SK-N-SH (cell line): ENCODE data around the gene HABP4. TPM values are rescaled to one million over a fixed set of nuclear protein-coding genes. Genes with fewer than 3 reads are reported as not detected.

ENCODE experiments used
- CTCF ChIA-PET: fragments of 300-600, 350-600 bp; formaldehyde crosslinking; extraction: SDS; loops from one replicate; lab custom pipeline; 2021; lab: Yijun Ruan, JAX
- POLR2A ChIA-PET: fragments of 350-600 bp; sonication (Branson Sonifier 250); formaldehyde crosslinking; extraction: SDS; loops from one replicate; lab custom pipeline; 2020; ENCODE audit warnings: antibody characterized with exemption, inconsistent platforms; lab: Yijun Ruan, JAX
- DNase-seq: peaks from one replicate; pipeline ENCODE4 v3.0.0; 2012
- H2AFZ ChIP-seq: fragments of 200-600 bp; sonication (generic); 2 replicates; pipeline ENCODE4 v1.8.1; 2016; ENCODE audit warnings: antibody characterized with exemption, mild to moderate bottlenecking, low read depth
- H3F3A ChIP-seq: fragments of 200-600 bp; sonication (generic); replicated peaks from 2 replicates; pipeline ENCODE3; 2016; ENCODE audit warnings: antibody characterized with exemption, mild to moderate bottlenecking; ENCODE audit not compliant: insufficient read depth
- H3K27ac ChIP-seq, 2 experiments: fragments of 200-500 bp in 1 of 2; fragments of 200-600 bp in 1 of 2; sonication (Bioruptor generic) in 1 of 2; sonication (generic), shearing (Covaris generic) in 1 of 2; 2 replicates each; pipeline versions ENCODE4 v1.5.1 to v1.6.1; 2014 to 2016; ENCODE audit warnings: low read depth in 2 of 2, inconsistent platforms in 1 of 2, low read length in 1 of 2, mild to moderate bottlenecking in 1 of 2, mixed read lengths in 1 of 2
- H3K27me3 ChIP-seq: fragments of 200-600 bp; sonication (generic), shearing (Covaris generic); 2 replicates; pipeline ENCODE4 v1.6.1; 2016; ENCODE audit warnings: mixed run types; ENCODE audit not compliant: insufficient read depth
- H3K36me3 ChIP-seq, 2 experiments: fragments of 200-500 bp in 1 of 2; fragments of 200-600 bp in 1 of 2; sonication (Bioruptor generic) in 1 of 2; sonication (generic) in 1 of 2; replicated peaks in 1 of 2; 2 replicates each; pipeline versions ENCODE3 to v1.5.1; 2014 to 2016; ENCODE audit warnings: low read length in 1 of 2, mild to moderate bottlenecking in 1 of 2; ENCODE audit not compliant: insufficient read depth in 2 of 2, control insufficient read depth in 1 of 2
- H3K4me1 ChIP-seq, 2 experiments: fragments of 200-500 bp in 1 of 2; fragments of 200-600 bp in 1 of 2; sonication (Bioruptor generic) in 1 of 2; sonication (generic), shearing (Covaris generic) in 1 of 2; 2 replicates each; pipeline versions ENCODE4 v1.5.1 to v1.6.1; 2014 to 2016; ENCODE audit warnings: low read depth in 1 of 2, low read length in 1 of 2, mixed run types in 1 of 2; ENCODE audit not compliant: insufficient read depth in 2 of 2, control insufficient read depth in 1 of 2
- H3K4me2 ChIP-seq: fragments of 200-600 bp; sonication (generic), shearing (Covaris generic); 2 replicates; pipeline ENCODE4 v1.6.1; 2017; ENCODE audit warnings: mixed run types
- H3K4me3 ChIP-seq, 2 experiments: fragments of 200-500 bp in 1 of 2; fragments of 200-600 bp in 1 of 2; sonication (Bioruptor generic) in 1 of 2; sonication (generic), shearing (Covaris generic) in 1 of 2; 2 replicates each; pipeline versions ENCODE4 v1.5.1 to v1.8.1; 2014 to 2016; ENCODE audit warnings: low read depth in 2 of 2, inconsistent platforms in 1 of 2, low read length in 1 of 2, mild to moderate bottlenecking in 1 of 2, mixed read lengths in 1 of 2, moderate library complexity in 1 of 2
- H3K79me2 ChIP-seq: fragments of 200-600 bp; sonication (generic); 2 replicates; pipeline ENCODE4 v1.8.1; 2017; ENCODE audit warnings: mild to moderate bottlenecking; ENCODE audit not compliant: insufficient read depth
- H3K9ac ChIP-seq: fragments of 200-600 bp; sonication (generic); 2 replicates; pipeline ENCODE4 v1.6.1; 2017; ENCODE audit warnings: mixed run types
- H3K9me2 ChIP-seq: fragments of 200-600 bp; sonication (generic); 2 replicates; pipeline ENCODE4 v1.6.1; 2017; ENCODE audit warnings: mixed run types
- H3K9me3 ChIP-seq: fragments of 200-600 bp; sonication (generic); 2 replicates; pipeline ENCODE4 v1.6.1; 2017; ENCODE audit warnings: mixed run types, mild to moderate bottlenecking, moderate library complexity
- H4K20me1 ChIP-seq: fragments of 200-600 bp; sonication (generic); 2 replicates; pipeline ENCODE4 v1.6.1; 2017; ENCODE audit warnings: mild to moderate bottlenecking, mixed run types; ENCODE audit not compliant: insufficient read depth
- CHD2 ChIP-seq: fragments of 150-350 bp; IDR thresholded peaks from 2 replicates; pipeline ENCODE4 v1.6.1; 2018; ENCODE audit warnings: low read length; ENCODE audit not compliant: partially characterized antibody
- CTCF ChIP-seq: fragments of 200-600 bp; sonication (generic); IDR thresholded peaks from 2 replicates; pipeline ENCODE4 v1.6.1; 2017; ENCODE audit warnings: antibody characterized with exemption, mild to moderate bottlenecking, moderate library complexity
- GABPA ChIP-seq: IDR thresholded peaks from 2 replicates; pipeline ENCODE4 v1.4.0; 2012; ENCODE audit warnings: low read depth, mild to moderate bottlenecking
- IRF3 ChIP-seq: fragments of 150-350 bp; IDR thresholded peaks from 2 replicates; pipeline ENCODE4 v1.6.1; 2016; ENCODE audit warnings: mild to moderate bottlenecking, low read depth, low read length
- JUND ChIP-seq: IDR thresholded peaks from 2 replicates; pipeline ENCODE4 v1.4.0; 2012
- MAX ChIP-seq: IDR thresholded peaks from 2 replicates; pipeline ENCODE4 v1.4.0; 2012; ENCODE audit warnings: low read depth
- MEF2A ChIP-seq: IDR thresholded peaks from 2 replicates; pipeline ENCODE4 v1.4.0; 2012; ENCODE audit warnings: low read depth, borderline replicate concordance
- MXI1 ChIP-seq: IDR thresholded peaks from 2 replicates; pipeline ENCODE4 v1.6.1; 2012; ENCODE audit warnings: mild to moderate bottlenecking, low read depth, low read length, improper control_type of control experiment
- NRF1 ChIP-seq: IDR thresholded peaks from 2 replicates; pipeline ENCODE4 v1.6.1; 2012; ENCODE audit warnings: low read depth, mild to moderate bottlenecking, low read length
- PBX3 ChIP-seq: IDR thresholded peaks from 2 replicates; pipeline ENCODE4; 2012
- POLR2AphosphoS5 ChIP-seq: IDR thresholded peaks from 2 replicates; pipeline ENCODE4 v1.6.1; 2012; ENCODE audit warnings: low read depth, low read length
- RCOR1 ChIP-seq: fragments of 150-350 bp; IDR thresholded peaks from 2 replicates; pipeline ENCODE4 v1.6.1; 2017; ENCODE audit warnings: antibody characterized with exemption, low read length
- SMC3 ChIP-seq: IDR thresholded peaks from 2 replicates; pipeline ENCODE4 v1.6.1; 2012; ENCODE audit warnings: low read depth, low read length, improper control_type of control experiment
- TEAD4 ChIP-seq: IDR thresholded peaks from 2 replicates; pipeline ENCODE4 v1.4.0; 2012; ENCODE audit warnings: mild to moderate bottlenecking, borderline replicate concordance; ENCODE audit not compliant: insufficient read depth
- USF1 ChIP-seq: IDR thresholded peaks from 2 replicates; pipeline ENCODE4 v1.4.0; 2012; ENCODE audit warnings: low read depth, borderline replicate concordance
- USF2 ChIP-seq: fragments of 150-350 bp; IDR thresholded peaks from 2 replicates; pipeline ENCODE4 v1.6.1; 2017; ENCODE audit warnings: antibody characterized with exemption, low read length, low read depth, borderline replicate concordance
- ZBTB33 ChIP-seq: IDR thresholded peaks from 2 replicates; pipeline ENCODE4 v1.4.0; 2012; ENCODE audit warnings: low read depth, borderline replicate concordance
- WGBS: methylation state at CpG from one replicate; pipeline ENCODE4 v1.1.6; 2017; ENCODE audit warnings: low lambda C conversion rate; 5-methylcytosine and 5-hydroxymethylcytosine counted together
- polyA plus RNA-seq, 3 experiments: library from polyadenylated mRNA; depleted of rRNA; stranded (reverse); fragments of >200 nt; gene quantifications; 2 replicates each; pipeline ENCODE4 v1.2.3, GENCODE V29; 2012

The HABP4 gene
- polyA plus RNA-seq, 1 of the 3 experiments (the other 2 are of a cell fraction): 19.0 TPM

- 91% methylated on average over 5 of the region's 5 CpGs for WGBS
- no peaks in the 10 kb centered on the region for H3K79me2 ChIP-seq
- no peaks in the 10 kb centered on the region for H3K9me2 ChIP-seq
- no peak overlapping the region for H3K9ac ChIP-seq
- H3K9me3 ChIP-seq: no peaks in the 10 kb centered on the region
- ChIA-PET POLR2A (no interaction called here), CTCF (interaction anchor here (0.6 to 2.0 kb wide), 3 partner anchors 14 to 181 kb away, joined by 3 to 5 read pairs (median 5); no protein-coding TSS in a partner anchor)
- H3K4me1 ChIP-seq: peaks cover 6 to 8% of the 10 kb centered on the region in 2 experiments; a peak in 2 of 4 replicates
- peaks cover 4% of the 10 kb centered on the region for H3F3A ChIP-seq
- H3K4me2 ChIP-seq: no peak overlapping the region
- no peaks in the 10 kb centered on the region for H4K20me1 ChIP-seq
- H3K27ac ChIP-seq: no peak overlapping the region; a peak in 1 of 4 replicates
- no peak overlapping the region for H2AFZ ChIP-seq
- no peaks in the 10 kb centered on the region for H3K27me3 ChIP-seq
- no peak overlapping the region for H3K4me3 ChIP-seq
- no peak for TF ChIP-seq SMC3
- no peak for TF ChIP-seq USF2
- no peak for TF ChIP-seq PBX3
- no peak for TF ChIP-seq MAX
- TF ChIP-seq USF1: no peak
- no peak for TF ChIP-seq GABPA
- no peak for TF ChIP-seq TEAD4
- TF ChIP-seq MEF2A: no peak
- no peak for TF ChIP-seq CHD2
- TF ChIP-seq IRF3: no peak
- no peak for TF ChIP-seq ZBTB33
- TF ChIP-seq POLR2AphosphoS5: no peak
- no peak for TF ChIP-seq RCOR1
- TF ChIP-seq JUND: no peak
- TF ChIP-seq NRF1: no peak
- no peak for TF ChIP-seq CTCF
- no peak for TF ChIP-seq MXI1
- DNase-seq: no peak
- peaks cover 2 to 7% of the 10 kb centered on the region in 2 experiments for H3K36me3 ChIP-seq
These were observed 59.1 kb downstream of the HABP4 start for GRCh38 chr9:96509026-96509425.
